Fibroblast of mammary gland (primary cell): ENCODE results near the gene SLC35A4.

Experiments used
- DNase-seq: peaks from one replicate; pipeline ENCODE4 v3.0.0-alpha.2; 2010; ENCODE audit warnings: low read depth
- H3K4me3 ChIP-seq: 2 replicates; pipeline ENCODE4 v1.5.1; 2011; ENCODE audit warnings: low read depth, mild to moderate bottlenecking, low read length, moderate library complexity; ENCODE audit not compliant: control insufficient read depth
- TF ChIP-seq, protein P1 (sequence below): conservative IDR thresholded peaks from 2 replicates; pipeline ENCODE4 v1.5.1; 2011; ENCODE audit warnings: low read depth, low read length, inconsistent platforms; ENCODE audit not compliant: control insufficient read depth, insufficient read depth

SLC35A4 gene

DNA sequence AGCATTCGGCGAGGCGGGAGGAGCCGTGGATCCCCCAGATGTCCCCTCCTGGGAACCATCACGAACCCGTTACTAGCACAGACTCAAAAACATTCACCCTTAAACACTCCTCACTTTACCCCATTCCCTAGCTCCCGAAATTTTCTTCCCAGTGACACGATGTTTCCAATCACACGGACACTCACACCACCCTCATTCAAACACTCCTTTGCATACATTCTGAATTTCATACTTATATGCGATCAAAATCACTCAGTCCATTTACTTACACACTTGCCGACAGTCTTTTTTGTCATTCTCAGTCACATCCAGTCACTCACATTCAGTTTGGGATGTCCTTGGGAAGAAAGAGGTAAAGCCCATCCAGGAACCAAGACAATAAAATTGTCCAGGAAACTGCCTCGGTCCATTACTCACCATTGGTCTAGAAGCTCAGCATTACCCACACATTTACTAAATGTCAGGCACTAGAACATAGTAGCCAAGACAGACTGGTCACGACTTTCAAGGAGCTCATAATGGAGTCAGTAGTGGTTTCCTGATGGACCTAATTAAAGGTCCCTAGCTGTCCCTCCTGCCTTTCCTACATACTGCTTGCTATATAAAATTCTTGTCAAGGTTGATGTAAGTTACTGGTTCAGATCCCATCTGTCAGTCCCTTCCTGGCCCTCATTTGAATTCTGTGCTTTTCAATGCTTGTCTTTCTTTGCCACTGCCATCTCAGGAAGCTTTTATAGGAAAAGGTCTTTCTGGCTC lies 574 bp downstream of the SLC35A4 start:
- DNase-seq, result peak; percentile 49
- TF ChIP-seq, protein P1, sequence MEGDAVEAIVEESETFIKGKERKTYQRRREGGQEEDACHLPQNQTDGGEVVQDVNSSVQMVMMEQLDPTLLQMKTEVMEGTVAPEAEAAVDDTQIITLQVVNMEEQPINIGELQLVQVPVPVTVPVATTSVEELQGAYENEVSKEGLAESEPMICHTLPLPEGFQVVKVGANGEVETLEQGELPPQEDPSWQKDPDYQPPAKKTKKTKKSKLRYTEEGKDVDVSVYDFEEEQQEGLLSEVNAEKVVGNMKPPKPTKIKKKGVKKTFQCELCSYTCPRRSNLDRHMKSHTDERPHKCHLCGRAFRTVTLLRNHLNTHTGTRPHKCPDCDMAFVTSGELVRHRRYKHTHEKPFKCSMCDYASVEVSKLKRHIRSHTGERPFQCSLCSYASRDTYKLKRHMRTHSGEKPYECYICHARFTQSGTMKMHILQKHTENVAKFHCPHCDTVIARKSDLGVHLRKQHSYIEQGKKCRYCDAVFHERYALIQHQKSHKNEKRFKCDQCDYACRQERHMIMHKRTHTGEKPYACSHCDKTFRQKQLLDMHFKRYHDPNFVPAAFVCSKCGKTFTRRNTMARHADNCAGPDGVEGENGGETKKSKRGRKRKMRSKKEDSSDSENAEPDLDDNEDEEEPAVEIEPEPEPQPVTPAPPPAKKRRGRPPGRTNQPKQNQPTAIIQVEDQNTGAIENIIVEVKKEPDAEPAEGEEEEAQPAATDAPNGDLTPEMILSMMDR, result no peak
- peak overlapping the region; percentile 97 for H3K4me3 ChIP-seq

DNA sequence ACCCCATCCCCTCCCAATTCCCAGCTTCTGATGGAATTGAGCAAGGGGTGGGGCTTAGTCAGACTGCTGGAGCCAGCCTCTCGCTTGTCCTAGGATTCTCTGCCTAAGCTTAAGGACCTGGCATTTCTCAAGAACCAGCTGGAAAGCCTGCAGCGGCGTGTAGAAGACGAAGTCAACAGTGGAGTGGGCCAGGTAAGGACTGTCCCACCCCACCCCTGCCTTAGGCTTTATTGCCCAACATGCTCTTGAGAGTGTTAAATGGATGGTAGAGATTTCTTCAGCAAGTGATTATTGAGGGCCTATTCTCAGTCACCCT lies 1.1 kb downstream of the SLC35A4 start:
- DNase-seq, result peak; percentile 34
- H3K4me3 ChIP-seq, result peak overlapping the region; percentile 97
- TF ChIP-seq, protein P1, result no peak

- H3K4me3 ChIP-seq, result no peak overlapping the region
- DNase-seq, result no peak
- TF ChIP-seq, protein P1, result no peak
Measured at GRCh38 chr5:140566665-140567064, 2.0 kb downstream of the SLC35A4 start.

GRCh38 chr5:140567136-140567818 lies 2.6 kb downstream of the SLC35A4 start:
- TF ChIP-seq, protein P1, result no peak
- DNase-seq, result no peak
- H3K4me3 ChIP-seq, result no peak overlapping the region

GRCh38 chr5:140567871-140568270 lies 3.2 kb downstream of the SLC35A4 start:
- DNase-seq, result no peak
- TF ChIP-seq, protein P1, result no peak
- H3K4me3 ChIP-seq, result no peak overlapping the region

DNA sequence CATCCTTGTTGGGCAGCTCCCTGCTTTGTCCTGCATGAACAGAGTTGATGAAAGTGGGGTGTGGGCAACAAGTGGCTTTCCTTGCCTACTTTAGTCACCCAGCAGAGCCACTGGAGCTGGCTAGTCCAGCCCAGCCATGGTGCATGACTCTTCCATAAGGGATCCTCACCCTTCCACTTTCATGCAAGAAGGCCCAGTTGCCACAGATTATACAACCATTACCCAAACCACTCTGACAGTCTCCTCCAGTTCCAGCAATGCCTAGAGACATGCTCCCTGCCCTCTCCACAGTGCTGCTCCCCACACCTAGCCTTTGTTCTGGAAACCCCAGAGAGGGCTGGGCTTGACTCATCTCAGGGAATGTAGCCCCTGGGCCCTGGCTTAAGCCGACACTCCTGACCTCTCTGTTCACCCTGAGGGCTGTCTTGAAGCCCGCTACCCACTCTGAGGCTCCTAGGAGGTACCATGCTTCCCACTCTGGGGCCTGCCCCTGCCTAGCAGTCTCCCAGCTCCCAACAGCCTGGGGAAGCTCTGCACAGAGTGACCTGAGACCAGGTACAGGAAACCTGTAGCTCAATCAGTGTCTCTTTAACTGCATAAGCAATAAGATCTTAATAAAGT lies 3.9 kb downstream of the SLC35A4 start:
- H3K4me3 ChIP-seq, result no peak overlapping the region
- no peak for DNase-seq

More for the DNA sequence above, 3.9 kb downstream of the SLC35A4 start:
- TF ChIP-seq, protein P1, result no peak
